ENCODE data around the gene DOP1B.

DOP1B gene

GRCh38 chr21:36175771-36176565 is 19.3 kb downstream of the DOP1B start:
- H3K9me3 Mint-ChIP-seq: no peaks in the 10 kb centered on the region
- H3K4me1 Mint-ChIP-seq: peaks cover 31% of the 10 kb centered on the region
- H3K36me3 Mint-ChIP-seq: peaks cover 4% of the 10 kb centered on the region
- H3K27me3 Mint-ChIP-seq: no peaks in the 10 kb centered on the region
- H3K27ac Mint-ChIP-seq: no peak overlapping the region
- no peak overlapping the region for H3K4me3 Mint-ChIP-seq

GRCh38 chr21:36178349-36178748 is 21.7 kb downstream of the DOP1B start:
- H3K27ac Mint-ChIP-seq: no peak overlapping the region
- no peak overlapping the region for H3K4me3 Mint-ChIP-seq
- H3K9me3 Mint-ChIP-seq: no peaks in the 10 kb centered on the region
- H3K27me3 Mint-ChIP-seq: no peaks in the 10 kb centered on the region
- H3K4me1 Mint-ChIP-seq: peaks cover 28% of the 10 kb centered on the region
- peaks cover 2% of the 10 kb centered on the region for H3K36me3 Mint-ChIP-seq

- H3K27ac Mint-ChIP-seq: no peak overlapping the region
- H3K36me3 Mint-ChIP-seq: peaks cover 2% of the 10 kb centered on the region
- peaks cover 23% of the 10 kb centered on the region for H3K4me1 Mint-ChIP-seq
- no peaks in the 10 kb centered on the region for H3K9me3 Mint-ChIP-seq
- no peak overlapping the region for H3K4me3 Mint-ChIP-seq
- no peaks in the 10 kb centered on the region for H3K27me3 Mint-ChIP-seq
Observed at GRCh38 chr21:36179145-36179544, 22.5 kb downstream of the DOP1B start.

- Mint-ChIP-seq H3K9me3 (no peaks in the 10 kb centered on the region), H3K27ac (no peak overlapping the region), H3K27me3 (no peaks in the 10 kb centered on the region), H3K36me3 (peaks cover 2% of the 10 kb centered on the region), H3K4me3 (no peak overlapping the region), H3K4me1 (peaks cover 17% of the 10 kb centered on the region)
Observed at GRCh38 chr21:36180963-36181362, 24.3 kb downstream of the DOP1B start.

GRCh38 chr21:36183144-36183795 is 26.6 kb downstream of the DOP1B start:
- H3K36me3 Mint-ChIP-seq: peaks cover 2% of the 10 kb centered on the region
- no peak overlapping the region for H3K27ac Mint-ChIP-seq
- H3K27me3 Mint-ChIP-seq: no peaks in the 10 kb centered on the region
- peaks cover 12% of the 10 kb centered on the region for H3K4me1 Mint-ChIP-seq
- no peak overlapping the region for H3K4me3 Mint-ChIP-seq
- H3K9me3 Mint-ChIP-seq: no peaks in the 10 kb centered on the region

- peaks cover 17% of the 10 kb centered on the region for H3K4me1 Mint-ChIP-seq
- no peak overlapping the region for H3K4me3 Mint-ChIP-seq
- no peaks in the 10 kb centered on the region for H3K9me3 Mint-ChIP-seq
- H3K27ac Mint-ChIP-seq: no peak overlapping the region
- H3K36me3 Mint-ChIP-seq: no peaks in the 10 kb centered on the region
- no peaks in the 10 kb centered on the region for H3K27me3 Mint-ChIP-seq
Observed at GRCh38 chr21:36184545-36184944, 27.9 kb downstream of the DOP1B start.

GRCh38 chr21:36185523-36185922 is 28.9 kb downstream of the DOP1B start:
- Mint-ChIP-seq H3K4me3 (no peak overlapping the region), H3K4me1 (peaks cover 17% of the 10 kb centered on the region), H3K36me3 (no peaks in the 10 kb centered on the region), H3K27ac (no peak overlapping the region), H3K27me3 (no peaks in the 10 kb centered on the region), H3K9me3 (no peaks in the 10 kb centered on the region)

- no peak overlapping the region for H3K4me3 Mint-ChIP-seq
- H3K36me3 Mint-ChIP-seq: peaks cover 3% of the 10 kb centered on the region
- peaks cover 17% of the 10 kb centered on the region for H3K4me1 Mint-ChIP-seq
- no peak overlapping the region for H3K27ac Mint-ChIP-seq
- H3K9me3 Mint-ChIP-seq: no peaks in the 10 kb centered on the region
- H3K27me3 Mint-ChIP-seq: no peaks in the 10 kb centered on the region
Observed at GRCh38 chr21:36186081-36186480, 29.5 kb downstream of the DOP1B start.

GRCh38 chr21:36186506-36187399 is 30.1 kb downstream of the DOP1B start:
- H3K36me3 Mint-ChIP-seq: peaks cover 3% of the 10 kb centered on the region
- no peaks in the 10 kb centered on the region for H3K9me3 Mint-ChIP-seq
- peaks cover 17% of the 10 kb centered on the region for H3K4me1 Mint-ChIP-seq
- H3K27me3 Mint-ChIP-seq: no peaks in the 10 kb centered on the region
- no peak overlapping the region for H3K4me3 Mint-ChIP-seq
- no peak overlapping the region for H3K27ac Mint-ChIP-seq

- no peak overlapping the region for H3K4me3 Mint-ChIP-seq
- no peak overlapping the region for H3K27ac Mint-ChIP-seq
- H3K27me3 Mint-ChIP-seq: no peaks in the 10 kb centered on the region
Observed at GRCh38 chr21:36188081-36188681, 31.6 kb downstream of the DOP1B start.

GRCh38 chr21:36188937-36189336 is 32.3 kb downstream of the DOP1B start:
- no peak overlapping the region for H3K4me3 Mint-ChIP-seq
- H3K27me3 Mint-ChIP-seq: no peaks in the 10 kb centered on the region
- peaks cover 17% of the 10 kb centered on the region for H3K4me1 Mint-ChIP-seq
- H3K36me3 Mint-ChIP-seq: peaks cover 3% of the 10 kb centered on the region
- no peak overlapping the region for H3K27ac Mint-ChIP-seq
- H3K9me3 Mint-ChIP-seq: no peaks in the 10 kb centered on the region

More at GRCh38 chr21:36188081-36188681, 31.6 kb downstream of the DOP1B start:
- peaks cover 17% of the 10 kb centered on the region for H3K4me1 Mint-ChIP-seq
- no peaks in the 10 kb centered on the region for H3K9me3 Mint-ChIP-seq
- peaks cover 3% of the 10 kb centered on the region for H3K36me3 Mint-ChIP-seq

- H3K4me1 Mint-ChIP-seq: peaks cover 11% of the 10 kb centered on the region
- no peaks in the 10 kb centered on the region for H3K9me3 Mint-ChIP-seq
- no peak overlapping the region for H3K27ac Mint-ChIP-seq
- no peaks in the 10 kb centered on the region for H3K27me3 Mint-ChIP-seq
- H3K4me3 Mint-ChIP-seq: no peak overlapping the region
- peaks cover 3% of the 10 kb centered on the region for H3K36me3 Mint-ChIP-seq
Observed at GRCh38 chr21:36190736-36191135, 34.1 kb downstream of the DOP1B start.

GRCh38 chr21:36193200-36193599 is 36.6 kb downstream of the DOP1B start:
- Mint-ChIP-seq H3K27ac (no peak overlapping the region), H3K9me3 (no peaks in the 10 kb centered on the region), H3K4me3 (no peak overlapping the region)

GRCh38 chr21:36194024-36194423 is 37.4 kb downstream of the DOP1B start:
- Mint-ChIP-seq H3K36me3 (peaks cover 9% of the 10 kb centered on the region), H3K27me3 (no peaks in the 10 kb centered on the region), H3K4me1 (peaks cover under 1% of the 10 kb centered on the region), H3K27ac (no peak overlapping the region), H3K9me3 (no peaks in the 10 kb centered on the region), H3K4me3 (no peak overlapping the region)

More at GRCh38 chr21:36193200-36193599, 36.6 kb downstream of the DOP1B start:
- Mint-ChIP-seq H3K27me3 (no peaks in the 10 kb centered on the region), H3K36me3 (peaks cover 6% of the 10 kb centered on the region), H3K4me1 (peaks cover 9% of the 10 kb centered on the region)

- Mint-ChIP-seq H3K27ac (no peak overlapping the region), H3K4me1 (no peaks in the 10 kb centered on the region), H3K27me3 (no peaks in the 10 kb centered on the region), H3K36me3 (peaks cover 15% of the 10 kb centered on the region), H3K9me3 (no peaks in the 10 kb centered on the region), H3K4me3 (no peak overlapping the region)
Observed at GRCh38 chr21:36195613-36196012, 39.0 kb downstream of the DOP1B start.

All from activated naive CD4-positive, alpha-beta T cell treated with anti-CD3 and anti-CD28 coated beads, Interleukin-2, amount 50 U/mL, for 24 hours (primary cell).